ENCODE measurements around the gene PLA1A. TPM values are rescaled to one million over a fixed set of nuclear protein-coding genes. Genes with fewer than 3 reads are reported as not detected.

The PLA1A gene
- total RNA-seq, 1 donor from 2014 or later = 2.0 TPM

- intact Hi-C loops (cut with DNase I) = no loop called here
- ATAC-seq = no peak
- no peak for DNase-seq (ENCODE audit: missing footprints)
Observed at GRCh38 chr3:119647843-119648575, 50.3 kb downstream of the PLA1A start.

DNA sequence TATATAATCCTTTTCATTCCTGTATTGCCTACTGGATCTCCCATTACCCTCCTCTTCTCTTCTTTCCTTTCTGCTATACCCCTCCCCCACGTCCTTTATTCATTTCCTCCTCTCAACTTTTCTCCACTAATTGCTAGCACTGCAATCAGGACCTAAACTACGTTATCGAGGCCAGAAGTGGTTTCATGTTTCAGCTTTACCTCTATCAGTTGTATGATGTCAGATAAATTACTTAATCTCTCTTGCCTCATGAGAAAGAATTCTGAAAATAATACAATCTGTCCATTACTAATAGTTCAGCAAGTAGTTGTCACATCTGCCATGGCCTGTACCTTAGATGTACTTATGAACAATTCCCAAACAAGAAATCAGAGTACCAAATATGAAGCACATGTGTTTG lies 52.1 kb downstream of the PLA1A start:
- DNase-seq (ENCODE audit: missing footprints) (no peak), ATAC-seq (no peak)
- intact Hi-C loops (cut with DNase I) = no loop called here

DNA sequence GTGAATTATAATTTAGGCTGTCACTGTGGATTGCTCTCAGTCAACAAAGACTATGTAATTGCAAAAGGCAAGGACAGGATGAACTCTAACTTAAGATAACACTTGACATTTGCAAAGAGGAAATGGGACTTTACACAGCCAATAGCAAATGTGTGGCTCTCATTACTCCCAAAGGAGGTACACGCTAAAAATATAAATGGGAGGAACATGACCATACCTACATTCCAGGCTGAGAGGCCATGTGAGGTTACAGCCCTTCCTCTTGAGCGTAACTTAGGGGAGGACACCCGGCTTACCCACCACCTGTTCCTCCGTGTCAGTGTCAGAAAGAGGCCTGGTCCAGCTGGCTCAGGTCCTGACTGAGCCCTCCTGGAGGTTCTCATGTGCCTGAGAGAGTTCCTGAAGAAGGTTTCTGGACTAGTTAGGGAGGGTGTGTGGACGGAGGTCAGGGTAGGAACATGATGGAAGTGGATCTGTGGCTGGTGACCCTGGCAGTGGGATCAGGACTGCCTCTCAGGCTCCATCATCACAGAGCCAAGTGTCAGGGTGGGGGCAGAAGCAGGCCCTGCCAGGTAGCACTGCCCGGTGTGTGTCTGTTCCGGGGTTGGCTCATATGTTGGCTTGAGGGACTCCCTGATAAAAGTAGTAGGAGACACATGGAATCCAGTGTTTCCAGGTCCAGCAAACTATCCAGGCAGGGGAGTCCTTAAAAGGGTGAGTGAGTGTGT lies 54.8 kb downstream of the PLA1A start:
- DNase-seq (ENCODE audit: missing footprints) = peak; percentile 79
- ATAC-seq = peak; percentile 81
- intact Hi-C loops (cut with DNase I) = no loop called here

DNA sequence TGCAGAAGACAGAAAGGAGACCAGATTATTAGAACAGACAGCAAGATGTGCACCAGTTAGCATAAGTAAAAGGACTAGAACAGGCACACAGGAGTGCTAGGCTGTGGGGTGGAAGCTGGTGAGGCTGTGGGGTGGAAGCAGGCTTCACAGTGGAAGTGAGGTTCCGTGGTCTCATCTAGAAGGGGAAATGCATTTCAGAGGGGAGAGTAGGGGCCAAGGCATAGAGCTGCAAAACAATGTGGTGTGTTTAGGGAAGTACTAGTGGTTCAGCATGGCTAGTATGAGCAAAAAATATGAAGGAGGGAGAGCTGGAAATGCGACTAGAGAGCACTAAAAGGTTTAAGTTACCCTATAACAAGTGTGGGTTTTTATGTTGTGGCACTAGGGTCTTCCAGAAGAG lies 56.2 kb downstream of the PLA1A start:
- intact Hi-C loops (cut with DNase I) = no loop called here
- DNase-seq (ENCODE audit: missing footprints) (no peak), ATAC-seq (no peak)

DNA sequence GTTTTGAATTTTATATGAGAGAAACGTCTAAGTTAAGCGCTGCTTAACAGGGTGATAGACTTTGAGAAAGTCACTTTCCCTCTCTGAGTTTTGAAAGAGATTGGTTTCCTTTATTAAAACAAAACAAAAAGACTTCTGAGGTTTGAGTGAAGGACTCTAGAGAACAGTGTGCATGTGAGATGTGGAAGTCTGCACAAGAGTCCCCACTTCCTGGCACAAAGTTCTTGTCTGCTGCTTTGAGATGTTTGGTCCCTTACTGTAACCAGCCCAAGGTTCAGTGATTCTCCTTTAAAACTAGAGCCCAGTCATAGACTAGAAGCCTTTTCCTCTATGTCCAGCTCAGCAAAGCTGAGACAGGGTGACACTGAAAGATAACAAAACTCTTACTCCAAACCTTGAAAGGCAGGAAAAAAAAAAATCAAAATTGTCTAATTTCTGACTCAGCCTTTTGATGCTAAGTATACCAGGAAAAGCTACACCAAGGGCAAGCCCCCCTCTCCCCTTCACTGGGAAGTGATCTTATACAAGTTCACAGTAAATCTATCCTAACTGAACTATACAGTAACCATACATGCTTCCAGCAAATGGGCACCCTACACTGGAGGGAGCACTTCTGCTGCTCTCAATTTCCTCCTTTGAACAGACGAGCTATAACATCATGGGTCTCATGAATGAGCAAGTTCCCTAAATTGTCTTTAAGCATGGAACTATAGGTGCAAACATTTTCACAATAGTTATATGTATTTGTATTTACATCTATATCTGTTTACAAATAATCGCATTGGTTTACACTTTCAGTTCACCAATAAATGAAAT lies 60.4 kb downstream of the PLA1A start:
- DNase-seq (ENCODE audit: missing footprints) (no peak), ATAC-seq (no peak)
- intact Hi-C loops (cut with DNase I) = no loop called here

DNA sequence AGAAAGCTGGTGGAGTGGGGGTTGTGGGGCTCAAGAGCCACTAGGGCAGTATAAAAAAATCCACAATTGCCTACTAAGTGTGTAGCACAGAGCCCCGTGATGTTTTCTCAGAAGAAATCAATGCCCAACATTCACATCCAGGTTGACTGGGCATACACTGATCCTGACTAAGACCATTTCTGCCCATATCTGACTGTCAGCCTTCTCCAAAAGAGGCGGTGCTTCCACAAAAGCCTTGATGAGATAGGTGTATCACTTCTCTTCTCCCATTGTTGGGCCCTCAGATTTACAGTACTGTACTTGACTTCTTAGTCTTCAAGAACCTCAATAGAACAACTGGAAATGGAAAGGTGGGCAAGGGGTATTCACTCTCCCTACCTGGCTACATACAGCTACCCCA lies 61.3 kb downstream of the PLA1A start:
- intact Hi-C loops (cut with DNase I) = no loop called here
- ATAC-seq (no peak), DNase-seq (ENCODE audit: missing footprints) (no peak)

DNA sequence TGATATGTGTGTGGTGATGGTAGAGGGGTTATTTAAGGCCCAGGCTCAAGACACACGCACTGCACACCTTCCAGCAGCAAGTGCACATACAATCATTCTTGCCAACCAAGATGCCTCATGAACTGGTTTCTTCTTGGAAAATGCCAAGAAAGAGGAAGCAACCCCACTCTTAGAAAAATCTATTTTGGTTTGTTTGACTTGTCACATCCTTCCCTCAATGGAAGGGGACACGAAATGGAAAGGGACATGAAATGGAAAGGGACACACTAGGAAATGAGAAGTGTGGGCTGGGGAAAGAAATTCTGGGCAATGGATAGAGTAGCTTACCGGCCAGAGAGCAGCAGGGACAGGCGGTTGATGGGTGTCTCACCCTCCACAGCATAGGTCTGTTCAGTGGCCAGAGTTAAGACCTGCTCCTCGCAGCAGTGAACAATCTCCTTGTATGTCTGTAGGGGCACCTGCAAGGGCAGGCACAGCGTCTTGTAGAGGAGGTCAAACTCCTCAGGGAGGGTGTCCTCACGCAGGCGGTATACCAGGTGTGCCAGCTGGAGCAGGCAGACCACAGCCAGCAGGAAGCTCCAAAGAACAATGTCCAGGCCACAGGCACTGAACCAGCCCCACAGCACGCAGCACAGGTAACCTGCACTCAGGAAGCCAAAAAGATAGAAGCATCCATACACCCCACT lies 62.1 kb downstream of the PLA1A start:
- peak; percentile 29 for ATAC-seq
- intact Hi-C loops (cut with DNase I) = loop anchor here (2.0 kb wide), 1 partner anchor 17 kb away; the partner anchor contains the start of gene COX17
- DNase-seq (ENCODE audit: missing footprints) = no peak

DNA sequence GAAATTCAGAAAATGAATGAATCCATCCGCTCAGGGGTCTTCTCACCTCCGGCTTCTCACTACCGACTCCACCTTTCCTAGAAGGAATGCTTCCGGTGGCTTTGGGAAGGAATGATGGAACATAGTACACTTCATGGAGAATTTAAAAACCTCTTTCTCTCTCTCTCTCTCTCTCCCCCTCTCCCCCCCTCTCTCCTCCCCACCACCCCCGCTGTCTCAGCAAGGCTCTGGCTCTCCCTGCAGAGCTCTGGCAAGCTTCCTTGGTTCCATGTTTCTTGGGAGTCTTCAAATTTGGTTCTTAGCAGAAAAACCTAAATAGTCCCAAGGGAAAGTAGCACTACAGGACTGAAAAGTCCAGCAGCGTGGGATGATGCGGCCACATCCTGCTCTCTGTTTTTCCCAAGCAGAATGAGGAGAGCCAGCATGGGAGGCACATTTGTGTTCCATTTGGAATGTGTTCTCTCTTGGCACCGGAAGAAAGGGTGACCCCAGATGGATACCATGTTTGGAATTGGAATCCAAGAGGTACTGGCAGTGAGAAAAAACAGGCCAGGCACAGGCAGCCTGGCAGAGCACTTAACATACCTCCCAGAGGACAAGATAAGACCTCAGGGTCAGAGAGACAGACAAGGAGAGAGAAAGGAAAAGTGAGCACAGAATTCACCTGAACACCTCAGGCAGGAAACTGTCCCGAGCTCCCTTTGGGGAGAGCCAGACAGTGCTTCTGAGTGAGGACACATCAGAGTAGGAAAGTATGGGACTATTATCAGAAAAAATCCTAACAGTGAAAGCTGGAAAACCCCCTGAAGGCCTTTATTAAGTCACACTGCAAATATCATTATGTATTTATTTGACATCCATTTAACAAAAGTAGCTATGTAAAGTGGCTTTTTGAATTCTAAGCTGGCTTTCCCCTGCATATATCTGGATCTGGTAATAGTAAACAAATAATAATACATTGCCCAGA lies 63.1 kb downstream of the PLA1A start, which contains the start of gene POPDC2:
Gene POPDC2, minus strand, starts transcription at position 116 of the 967 bp plus-strand sequence. CDS start 166 bp downstream, outside the sequence.
- intact Hi-C loops (cut with DNase I) = loop anchor here (2.0 kb wide), 1 partner anchor 16 kb away; the partner anchor contains the start of gene COX17
- peak; percentile 86 for ATAC-seq
- DNase-seq (ENCODE audit: missing footprints) = no peak

GRCh38 chr3:119662604-119663373 lies 65.1 kb downstream of the PLA1A start:
- no peak for DNase-seq (ENCODE audit: missing footprints)
- ATAC-seq = no peak
- intact Hi-C loops (cut with DNase I) = no loop called here

GRCh38 chr3:119663885-119664284 lies 66.2 kb downstream of the PLA1A start:
- DNase-seq (ENCODE audit: missing footprints) (no peak), ATAC-seq (no peak)
- intact Hi-C loops (cut with DNase I) = no loop called here

DNA sequence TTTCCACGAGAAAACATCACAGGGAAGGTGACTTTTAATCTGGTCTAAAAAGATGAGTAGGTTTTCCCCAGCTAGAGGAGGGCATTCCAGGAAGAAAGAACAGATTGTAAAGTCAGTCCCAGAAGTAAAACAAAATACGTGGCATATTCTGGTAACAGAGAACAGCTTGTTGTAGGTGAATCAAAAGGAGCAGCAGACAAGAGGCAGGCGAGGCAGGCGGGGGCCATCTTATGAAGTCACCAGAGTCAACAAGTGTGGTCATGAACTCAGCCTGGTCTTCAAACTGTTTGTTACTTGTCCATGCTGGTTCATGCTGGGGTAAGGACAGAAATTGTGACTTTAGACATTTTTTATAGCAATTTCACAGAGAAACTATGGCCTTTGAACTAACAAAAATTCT lies 66.7 kb downstream of the PLA1A start:
- ATAC-seq = no peak
- intact Hi-C loops (cut with DNase I) = no loop called here
- no peak for DNase-seq (ENCODE audit: missing footprints)

GRCh38 chr3:119664850-119665379 lies 67.2 kb downstream of the PLA1A start:
- DNase-seq (ENCODE audit: missing footprints) = no peak
- intact Hi-C loops (cut with DNase I) = no loop called here
- no peak for ATAC-seq

DNA sequence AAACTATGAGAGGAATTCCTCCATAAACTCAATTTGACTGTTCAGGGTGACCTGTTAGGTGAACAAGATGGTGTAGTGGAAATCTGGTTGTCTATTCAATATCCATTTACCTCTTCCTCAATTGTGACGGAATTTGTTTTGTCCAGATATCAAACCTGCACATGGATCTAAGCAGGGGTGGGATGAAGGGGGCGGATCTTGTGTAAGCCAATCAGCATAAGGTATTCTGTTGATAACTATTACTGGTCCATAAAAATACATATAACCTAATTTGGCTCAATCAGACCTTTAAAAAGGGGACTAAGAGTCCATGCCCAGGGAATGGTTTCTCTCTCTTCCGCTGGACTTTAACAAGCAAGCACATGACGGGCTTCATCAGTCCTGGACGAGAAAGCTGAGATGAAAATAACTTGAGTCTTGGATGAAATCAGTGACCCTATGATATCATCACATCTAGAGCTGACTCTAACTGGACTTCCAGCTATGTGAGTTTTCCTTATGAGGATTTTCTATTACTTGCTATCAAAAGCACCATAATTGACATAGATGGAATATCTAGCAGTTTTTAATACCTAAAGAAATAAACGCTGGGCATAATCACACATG lies 68.4 kb downstream of the PLA1A start:
- DNase-seq (ENCODE audit: missing footprints) (no peak), ATAC-seq (peak; percentile 15)
- intact Hi-C loops (cut with DNase I) = no loop called here

GRCh38 chr3:119669906-119670570 lies 72.4 kb downstream of the PLA1A start:
- intact Hi-C loops (cut with DNase I) = loop anchor here (10.0 kb wide), 1 partner anchor 395 kb away; no protein-coding TSS in a partner anchor
- DNase-seq (ENCODE audit: missing footprints) (no peak), ATAC-seq (no peak)

GRCh38 chr3:119672776-119673175 lies 75.1 kb downstream of the PLA1A start:
- ATAC-seq (peak; percentile 21), DNase-seq (ENCODE audit: missing footprints) (no peak)
- intact Hi-C loops (cut with DNase I) = loop anchor here (10.0 kb wide), 1 partner anchor 398 kb away; no protein-coding TSS in a partner anchor

GRCh38 chr3:119673875-119674274 lies 76.2 kb downstream of the PLA1A start:
- intact Hi-C loops (cut with DNase I) = loop anchor here (10.0 kb wide), 1 partner anchor 399 kb away; no protein-coding TSS in a partner anchor
- no peak for ATAC-seq
- no peak for DNase-seq (ENCODE audit: missing footprints)
